T-helper 2 cell (primary cell): Measurements from ENCODE around the gene MRGPRE.

Experiments used
- DNase-seq, 5 experiments: peaks; one replicate each; pipeline versions ENCODE4 v3.0.0 to v3.0.0-alpha.2; 2012 to 2022

The MRGPRE gene

GRCh38 chr11:3226846-3227567 is 5.2 kb downstream of the MRGPRE start:
- DNase-seq = no peak

GRCh38 chr11:3225826-3226750 is 6.1 kb downstream of the MRGPRE start:
- DNase-seq = no peak

- no peak for DNase-seq
Measured at GRCh38 chr11:3225159-3225758, 7.0 kb downstream of the MRGPRE start.

- DNase-seq = no peak
Measured at GRCh38 chr11:3224401-3225057, 7.7 kb downstream of the MRGPRE start.

- no peak for DNase-seq
Measured at GRCh38 chr11:3223932-3224381, 8.3 kb downstream of the MRGPRE start.

GRCh38 chr11:3222941-3223915 is 9.0 kb downstream of the MRGPRE start:
- DNase-seq = peak in 1 of 5 experiments; percentile 15

GRCh38 chr11:3222003-3222855 is 10.0 kb downstream of the MRGPRE start:
- DNase-seq = no peak

GRCh38 chr11:3221408-3222002 is 10.7 kb downstream of the MRGPRE start:
- no peak for DNase-seq

- peak in 1 of 5 experiments; percentile 5 for DNase-seq
Measured at GRCh38 chr11:3220521-3221407, 11.5 kb downstream of the MRGPRE start.

- DNase-seq = no peak
Measured at GRCh38 chr11:3220101-3220500, 12.1 kb downstream of the MRGPRE start.

- DNase-seq = no peak
Measured at GRCh38 chr11:3219281-3219892, 12.8 kb downstream of the MRGPRE start.

- DNase-seq = no peak
Measured at GRCh38 chr11:3218483-3219280, 13.5 kb downstream of the MRGPRE start, which contains the start of gene MRGPRG. TSS of gene MRGPRG (minus strand) at chr11:3218813. CDS start at chr11:3218813, 0 bp downstream.

GRCh38 chr11:3217818-3218482 is 14.3 kb downstream of the MRGPRE start:
- DNase-seq = peak in 1 of 5 experiments; percentile 7

- no peak for DNase-seq
Measured at GRCh38 chr11:3216027-3216525, 16.1 kb downstream of the MRGPRE start.

GRCh38 chr11:3215346-3216026 is 16.7 kb downstream of the MRGPRE start:
- DNase-seq = no peak

GRCh38 chr11:3214420-3214699 is 17.9 kb downstream of the MRGPRE start:
- no peak for DNase-seq
